Fibroblast of lung (primary cell): ENCODE data around the gene SRPRB. TPM values are rescaled to one million over a fixed set of nuclear protein-coding genes. Genes with fewer than 3 reads are reported as not detected.

ENCODE experiments used
- DNase-seq, 2 donors: peaks; one replicate each; pipeline versions ENCODE4 v3.0.0 to v3.0.0-alpha.2; 2010; ENCODE audit warnings: low read depth in 2 of 2
- H2AFZ ChIP-seq: 2 replicates; pipeline ENCODE4 v1.5.1; 2012; ENCODE audit warnings: low read length, control low read depth, inconsistent platforms
- H3K27ac ChIP-seq: 2 replicates; pipeline ENCODE4 v1.5.1; 2011; ENCODE audit warnings: low read length, control low read depth; ENCODE audit not compliant: insufficient read depth
- H3K27me3 ChIP-seq: 2 replicates; pipeline ENCODE4 v1.5.1; 2011; ENCODE audit warnings: mild to moderate bottlenecking, low read length; ENCODE audit not compliant: control insufficient read depth, insufficient read depth
- H3K36me3 ChIP-seq: 2 replicates; pipeline ENCODE4 v1.5.1; 2011; ENCODE audit warnings: low read length; ENCODE audit not compliant: control insufficient read depth, insufficient read depth
- H3K4me1 ChIP-seq: 2 replicates; pipeline ENCODE4 v1.5.1; 2011; ENCODE audit warnings: low read length; ENCODE audit not compliant: control insufficient read depth, insufficient read depth; ENCODE audit errors: extremely low read depth
- H3K4me2 ChIP-seq: 2 replicates; pipeline ENCODE4 v1.5.1; 2011; ENCODE audit warnings: low read length, control low read depth; ENCODE audit not compliant: insufficient read depth; ENCODE audit errors: extremely low read depth
- H3K4me3 ChIP-seq, 4 experiments: fragments of 200-600 bp in 1 of 4; sonication (generic) in 1 of 4; replicated peaks in 1 of 4; 2 replicates each; pipeline ENCODE4 v1.5.1; 2011 to 2016; ENCODE audit warnings: low read length in 4 of 4, low read depth in 3 of 4, mild to moderate bottlenecking in 3 of 4, control low read depth in 2 of 4, inconsistent platforms in 1 of 4, mixed read lengths in 1 of 4; ENCODE audit not compliant: insufficient read depth in 1 of 4; ENCODE audit errors: control extremely low read depth in 1 of 4
- H3K79me2 ChIP-seq: 2 replicates; pipeline ENCODE4 v1.5.1; 2012; ENCODE audit warnings: mild to moderate bottlenecking, low read length, inconsistent platforms; ENCODE audit not compliant: control insufficient read depth, insufficient read depth
- H3K9ac ChIP-seq: 2 replicates; pipeline ENCODE4 v1.5.1; 2011; ENCODE audit warnings: mild to moderate bottlenecking, low read length, control low read depth; ENCODE audit not compliant: insufficient read depth
- H3K9me3 ChIP-seq: 2 replicates; pipeline ENCODE4 v1.5.1; 2012; ENCODE audit warnings: low read depth, low read length; ENCODE audit not compliant: control insufficient read depth, insufficient read depth
- H4K20me1 ChIP-seq: 2 replicates; pipeline ENCODE4 v1.5.1; 2011; ENCODE audit warnings: low read length; ENCODE audit not compliant: control insufficient read depth, insufficient read depth; ENCODE audit errors: extremely low read depth
- CTCF ChIP-seq, 2 donors: IDR thresholded peaks in 1 of 2; conservative IDR thresholded peaks in 1 of 2; 1 replicate in 1 of 2; 2 replicates in 1 of 2; pipeline ENCODE4 v1.5.1; 2011 to 2012; ENCODE audit warnings: low read length in 2 of 2, control low read depth in 1 of 2, inconsistent platforms in 1 of 2, low read depth in 1 of 2, mild to moderate bottlenecking in 1 of 2
- EZH2 ChIP-seq: IDR thresholded peaks from 2 replicates; pipeline ENCODE4 v1.5.1; 2012; ENCODE audit warnings: low read length, control low read depth, mild to moderate bottlenecking; ENCODE audit errors: missing control alignments
- polyA plus RNA-seq, 2 donors: library from polyadenylated mRNA; depleted of rRNA in 1 of 2; stranded (reverse) in 1 of 2; unstranded in 1 of 2; fragments of >200 nt; gene quantifications; 2 replicates each; pipeline ENCODE4 v1.2.1, GENCODE V29; 2011 to 2012; ENCODE audit warnings: missing spikeins in 1 of 2
- total RNA-seq: library from RNA; depleted of rRNA; stranded (reverse); fragments of >200 nt; gene quantifications from 2 replicates; pipeline ENCODE4 v1.2.1, GENCODE V29; 2014

SRPRB gene
- total and polyA plus RNA-seq, 2 donors (not counting 1 experiment from before 2014, with no cell fraction given): 63.1 to 69.2 TPM

- no peaks in the 10 kb centered on the region for H3K27me3 ChIP-seq
- no peak for DNase-seq
- no peak overlapping the region for H3K27ac ChIP-seq
- no peak overlapping the region for H3K4me2 ChIP-seq
- H3K9me3 ChIP-seq: no peaks in the 10 kb centered on the region
- TF ChIP-seq CTCF (conservative IDR thresholded peaks at IDR 0.05 in 1 of 2, IDR thresholded peaks at IDR 0.05 in 1 of 2; ENCODE audit: low read depth in 1 of 2, low read length in 2 of 2) (no peak), EZH2 (no peak)
- H2AFZ ChIP-seq: no peak overlapping the region
- H4K20me1 ChIP-seq: no peaks in the 10 kb centered on the region
- peaks cover 2% of the 10 kb centered on the region for H3K4me1 ChIP-seq
- no peak overlapping the region for H3K9ac ChIP-seq
- H3K4me3 ChIP-seq: no peak overlapping the region
- H3K79me2 ChIP-seq: no peaks in the 10 kb centered on the region
- peaks cover 21% of the 10 kb centered on the region for H3K36me3 ChIP-seq
Measured at GRCh38 chr3:133820129-133820528, 14.5 kb downstream of the SRPRB start.

GRCh38 chr3:133820889-133821675 lies 15.5 kb downstream of the SRPRB start:
- Histone ChIP-seq H3K79me2 (no peaks in the 10 kb centered on the region), H3K27ac (no peak overlapping the region), H3K9me3 (no peaks in the 10 kb centered on the region), H3K9ac (no peak overlapping the region), H3K4me1 (peaks cover 2% of the 10 kb centered on the region), H4K20me1 (no peaks in the 10 kb centered on the region), H3K4me3 (no peak overlapping the region), H3K27me3 (no peaks in the 10 kb centered on the region), H3K36me3 (peaks cover 21% of the 10 kb centered on the region), H3K4me2 (no peak overlapping the region), H2AFZ (no peak overlapping the region)
- no peak for DNase-seq
- TF ChIP-seq EZH2 (no peak), CTCF (conservative IDR thresholded peaks at IDR 0.05 in 1 of 2, IDR thresholded peaks at IDR 0.05 in 1 of 2; ENCODE audit: low read depth in 1 of 2, low read length in 2 of 2) (no peak)

GRCh38 chr3:133821767-133822638 lies 16.4 kb downstream of the SRPRB start:
- peaks cover 21% of the 10 kb centered on the region for H3K36me3 ChIP-seq
- H2AFZ ChIP-seq: no peak overlapping the region
- H3K9ac ChIP-seq: no peak overlapping the region
- H4K20me1 ChIP-seq: no peaks in the 10 kb centered on the region
- no peak overlapping the region for H3K4me2 ChIP-seq
- H3K4me3 ChIP-seq: no peak overlapping the region
- H3K9me3 ChIP-seq: no peaks in the 10 kb centered on the region
- no peak overlapping the region for H3K27ac ChIP-seq
- no peaks in the 10 kb centered on the region for H3K79me2 ChIP-seq
- no peaks in the 10 kb centered on the region for H3K27me3 ChIP-seq
- peak; percentile 69 to 77 for DNase-seq
- H3K4me1 ChIP-seq: peaks cover 2% of the 10 kb centered on the region
- TF ChIP-seq EZH2 (no peak), CTCF (conservative IDR thresholded peaks at IDR 0.05 in 1 of 2, IDR thresholded peaks at IDR 0.05 in 1 of 2; ENCODE audit: low read depth in 1 of 2, low read length in 2 of 2) (peak in 1 of 2 donors; percentile 22)
